ENCODE measurements around the gene GRAP2. TPM values are rescaled to one million over a fixed set of nuclear protein-coding genes. Genes with fewer than 3 reads are reported as not detected.
A peak's percentile ranks its signal among the peaks of the same experiment; 100 is the strongest.
"Not testable (repeated sequence)": the region's sequence is repeated elsewhere in the genome, so short reads cannot be mapped to it uniquely, and the experiment has no call there.

GRAP2 gene
- total RNA-seq, 4 donors from 2014 or later: 3.8 to 10.5 (median 4.3) TPM

DNA sequence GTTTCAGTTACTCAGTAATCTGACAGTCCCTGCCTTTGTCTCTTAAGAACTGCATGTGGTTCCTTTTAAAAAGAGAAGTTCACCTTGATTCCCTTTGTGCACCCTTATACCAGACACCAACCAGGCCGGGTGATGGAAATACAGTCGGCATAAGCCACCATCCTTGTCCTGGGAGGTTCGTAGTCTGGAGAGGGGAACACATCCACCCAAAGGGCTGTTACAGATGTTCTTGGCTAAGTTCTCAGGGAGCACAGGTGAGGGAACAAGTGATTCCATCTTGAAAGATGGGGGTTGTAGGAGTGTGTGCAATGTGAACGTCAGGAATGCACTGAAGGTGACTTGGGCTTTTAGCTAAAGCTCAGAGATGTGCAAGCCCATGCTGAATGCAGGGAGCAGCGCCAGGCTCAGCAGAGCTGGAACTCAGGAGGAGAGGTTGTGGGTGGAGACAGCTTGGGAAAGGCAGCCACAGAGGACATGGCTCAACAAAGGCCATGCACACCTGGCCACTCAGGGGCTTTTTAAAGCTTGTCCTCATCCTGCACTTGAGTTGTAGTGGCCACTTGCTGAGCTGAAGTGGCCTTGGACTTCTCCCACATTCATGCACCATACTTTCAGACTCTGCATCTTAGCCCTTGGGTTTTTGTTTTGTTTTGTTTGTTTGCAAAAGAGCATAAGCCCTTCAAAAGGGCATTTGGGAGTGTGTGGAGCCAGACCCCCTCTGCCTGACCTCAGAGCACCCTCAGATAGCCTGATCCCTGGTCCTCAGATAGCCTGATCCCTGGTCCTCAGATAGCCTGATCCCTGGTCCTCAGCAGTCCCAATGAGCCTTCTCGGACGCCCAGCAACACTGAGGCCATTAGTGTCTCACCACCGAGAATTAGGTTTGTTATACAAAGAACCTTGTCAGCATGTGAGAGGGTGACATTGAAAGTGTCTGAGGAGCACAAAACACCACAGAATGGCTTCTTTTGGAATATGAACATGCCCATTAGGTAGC lies 46.6 kb downstream of the GRAP2 start:
- DNase-seq (ENCODE audit: low spot score in 2 of 2): no peak

DNA sequence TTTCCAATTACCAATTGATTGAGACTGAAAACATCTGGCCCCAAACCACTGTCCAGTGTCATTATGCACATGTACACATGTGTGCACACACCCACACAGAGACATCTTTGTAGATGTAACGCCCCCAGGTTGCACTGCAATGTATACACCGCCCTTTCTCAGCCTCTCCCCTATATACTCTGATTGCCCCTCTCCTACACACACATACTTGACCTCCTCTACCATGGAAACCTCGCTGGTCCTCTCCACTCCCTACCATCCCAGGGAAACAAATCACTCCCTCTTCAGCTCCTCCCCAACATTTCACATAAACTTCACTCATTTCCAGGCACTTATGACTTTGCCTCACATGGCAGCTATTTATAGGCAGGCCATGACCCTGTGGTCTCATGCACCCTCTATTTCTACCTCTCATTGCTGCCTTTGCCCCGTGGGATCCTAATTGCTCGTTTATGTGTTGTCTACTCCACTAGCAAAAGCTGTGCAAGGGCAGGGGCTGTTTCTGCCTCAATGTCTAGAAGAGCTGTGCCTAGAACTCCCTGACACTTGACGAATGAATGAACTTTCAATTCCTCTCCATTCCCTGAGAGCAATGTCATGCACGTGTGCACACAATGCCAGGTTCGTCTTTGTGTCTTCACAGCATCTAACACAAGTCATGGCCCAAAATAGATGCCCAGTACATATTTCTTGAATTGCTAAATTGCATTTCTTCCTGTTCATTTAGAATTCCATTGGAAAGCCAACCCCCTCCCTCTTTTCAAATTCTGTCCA lies 49.3 kb downstream of the GRAP2 start:
- WGBS, 2 donors: 73 to 79% methylated on average over 8 of the region's 8 CpGs
- TF ChIP-seq, protein P1, sequence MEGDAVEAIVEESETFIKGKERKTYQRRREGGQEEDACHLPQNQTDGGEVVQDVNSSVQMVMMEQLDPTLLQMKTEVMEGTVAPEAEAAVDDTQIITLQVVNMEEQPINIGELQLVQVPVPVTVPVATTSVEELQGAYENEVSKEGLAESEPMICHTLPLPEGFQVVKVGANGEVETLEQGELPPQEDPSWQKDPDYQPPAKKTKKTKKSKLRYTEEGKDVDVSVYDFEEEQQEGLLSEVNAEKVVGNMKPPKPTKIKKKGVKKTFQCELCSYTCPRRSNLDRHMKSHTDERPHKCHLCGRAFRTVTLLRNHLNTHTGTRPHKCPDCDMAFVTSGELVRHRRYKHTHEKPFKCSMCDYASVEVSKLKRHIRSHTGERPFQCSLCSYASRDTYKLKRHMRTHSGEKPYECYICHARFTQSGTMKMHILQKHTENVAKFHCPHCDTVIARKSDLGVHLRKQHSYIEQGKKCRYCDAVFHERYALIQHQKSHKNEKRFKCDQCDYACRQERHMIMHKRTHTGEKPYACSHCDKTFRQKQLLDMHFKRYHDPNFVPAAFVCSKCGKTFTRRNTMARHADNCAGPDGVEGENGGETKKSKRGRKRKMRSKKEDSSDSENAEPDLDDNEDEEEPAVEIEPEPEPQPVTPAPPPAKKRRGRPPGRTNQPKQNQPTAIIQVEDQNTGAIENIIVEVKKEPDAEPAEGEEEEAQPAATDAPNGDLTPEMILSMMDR (IDR thresholded peaks at IDR 0.05): no peak
- TF ChIP-seq POLR2A (IDR thresholded peaks at IDR 0.05): no peak
- TF ChIP-seq EP300 (IDR thresholded peaks at IDR 0.05): no peak
- no peaks in the 10 kb centered on the region for H3K36me3 ChIP-seq

More for the DNA sequence above, 46.6 kb downstream of the GRAP2 start:
- Histone ChIP-seq H3K4me1 (peaks cover 0 to 26% (median 8%) of the 10 kb centered on the region in 4 donors), H3K27ac (peak overlapping the region; percentile 10 to 71 (median 42)), H3K36me3 (no peaks in the 10 kb centered on the region), H3K27me3 (no peaks in the 10 kb centered on the region), H3K9me3 (no peaks in the 10 kb centered on the region), H3K4me3 (no peak overlapping the region)
- 94 to 96% methylated on average over 8 of the region's 8 CpGs for WGBS, 2 donors
- TF ChIP-seq EP300 (IDR thresholded peaks at IDR 0.05) (no peak), POLR2A (IDR thresholded peaks at IDR 0.05) (no peak)
- TF ChIP-seq, protein P1 (IDR thresholded peaks at IDR 0.05): no peak

DNA sequence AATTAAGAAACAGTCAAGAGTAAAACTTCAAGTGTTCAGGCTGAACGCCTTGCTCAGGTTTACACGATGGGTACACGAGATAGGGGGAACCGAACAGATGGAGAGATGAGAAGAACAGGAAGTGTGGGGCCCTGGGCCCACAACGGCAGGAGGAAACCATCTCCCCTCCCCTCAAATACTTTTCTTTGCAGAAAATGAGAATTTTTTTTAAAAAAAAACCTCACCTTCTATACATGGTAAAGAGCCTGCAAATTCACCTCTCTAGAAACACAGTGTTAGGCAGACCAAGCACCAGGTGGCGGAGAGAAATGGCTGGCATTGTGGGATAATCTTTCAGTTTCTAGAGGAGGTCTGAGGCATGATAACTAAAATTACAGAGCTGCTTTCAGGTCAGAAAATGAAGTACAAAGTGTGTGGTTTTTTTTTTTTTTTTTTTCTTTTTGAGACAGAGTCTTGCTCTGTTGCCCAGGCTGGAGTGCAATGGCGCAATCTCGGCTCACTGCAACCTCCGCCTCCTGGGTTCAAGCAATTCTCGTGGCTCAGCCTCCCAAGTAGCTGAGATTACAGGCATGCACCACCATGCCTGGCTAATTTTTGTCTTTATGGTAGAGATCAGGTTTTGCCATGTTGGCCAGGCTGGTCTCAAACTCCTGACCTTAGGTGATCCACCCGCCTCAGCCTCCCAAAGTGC lies 50.9 kb downstream of the GRAP2 start:
- peak overlapping the region in 1 of 4 donors; percentile 54 for H3K27ac ChIP-seq
- WGBS, 2 donors: 83 to 89% methylated on average over 11 of the region's 11 CpGs
- H3K27me3 ChIP-seq; DNase-seq (ENCODE audit: low spot score in 2 of 2); H3K36me3 ChIP-seq; H3K4me3 ChIP-seq; H3K9me3 ChIP-seq: not testable (repeated sequence)
- H3K4me1 ChIP-seq: peaks cover 0 to 48% (median 12%) of the 10 kb centered on the region in 4 donors

More for the DNA sequence above, 49.3 kb downstream of the GRAP2 start:
- H3K27ac ChIP-seq: peak overlapping the region in 1 of 4 donors; percentile 20
- DNase-seq (ENCODE audit: low spot score in 2 of 2): no peak
- H3K27me3 ChIP-seq: no peaks in the 10 kb centered on the region
- H3K9me3 ChIP-seq: peaks cover 0 to 5% (median 0%) of the 10 kb centered on the region in 4 donors
- peaks cover 0 to 47% (median 14%) of the 10 kb centered on the region in 4 donors for H3K4me1 ChIP-seq
- H3K4me3 ChIP-seq: no peak overlapping the region

DNA sequence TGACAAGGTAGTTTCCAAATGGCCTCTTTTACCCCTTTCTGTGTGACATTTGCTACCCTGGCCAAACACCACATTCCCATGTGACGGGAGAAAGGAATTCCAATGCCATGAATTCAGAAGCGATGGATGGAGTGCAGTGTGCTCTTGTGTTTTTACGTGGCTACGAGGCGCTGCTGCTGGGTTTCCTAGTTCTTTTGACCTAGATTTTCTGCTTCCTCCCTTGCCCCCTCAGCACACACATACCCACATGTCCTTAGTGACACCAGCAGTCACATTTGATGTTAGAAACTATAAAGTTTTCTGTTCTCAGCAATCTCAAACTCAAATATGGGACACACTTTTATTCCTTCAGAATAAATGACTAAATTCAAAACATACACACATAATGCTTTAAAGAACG lies 51.5 kb downstream of the GRAP2 start:
- Histone ChIP-seq H3K27me3 (no peaks in the 10 kb centered on the region), H3K36me3 (no peaks in the 10 kb centered on the region), H3K27ac (peak overlapping the region in 1 of 4 donors; percentile 54), H3K9me3 (peaks cover 0 to 7% (median 0%) of the 10 kb centered on the region in 4 donors), H3K4me3 (no peak overlapping the region), H3K4me1 (peaks cover 0 to 46% (median 9%) of the 10 kb centered on the region in 4 donors)
- no peak for DNase-seq (ENCODE audit: low spot score in 2 of 2)
- 67 to 70% methylated on average over 6 of the region's 6 CpGs for WGBS, 2 donors
- TF ChIP-seq, protein P1 (IDR thresholded peaks at IDR 0.05): no peak
- no peak for TF ChIP-seq EP300 (IDR thresholded peaks at IDR 0.05)
- no peak for TF ChIP-seq POLR2A (IDR thresholded peaks at IDR 0.05)

DNA sequence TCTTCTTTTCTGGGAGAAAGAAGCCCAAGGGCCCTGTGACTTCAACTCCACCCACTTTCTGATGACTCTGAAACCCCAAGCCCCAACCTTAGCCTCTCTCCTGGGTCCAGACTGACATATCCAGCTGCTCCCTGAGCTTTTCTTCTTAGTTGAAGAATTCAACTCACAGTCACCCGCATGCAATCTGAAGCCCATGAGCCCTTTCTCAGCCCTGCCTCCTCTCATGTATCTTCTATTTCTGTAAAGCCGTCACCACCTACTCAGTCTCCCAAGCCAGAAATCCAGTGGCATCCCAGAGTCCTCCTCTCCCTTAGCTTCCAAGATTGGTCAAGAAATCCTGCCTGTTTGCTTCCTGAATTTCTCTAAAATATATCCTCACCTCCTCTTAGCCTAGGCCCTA lies 52.2 kb downstream of the GRAP2 start:
- 83 to 91% methylated on average over 2 of the region's 2 CpGs for WGBS, 2 donors
- H3K27ac ChIP-seq: peak overlapping the region in 2 of 4 donors; percentile 83 to 85
- no peak overlapping the region for H3K4me3 ChIP-seq
- H3K36me3 ChIP-seq: no peaks in the 10 kb centered on the region
- H3K9me3 ChIP-seq: peaks cover 0 to 7% (median 0%) of the 10 kb centered on the region in 4 donors
- DNase-seq (ENCODE audit: low spot score in 2 of 2): no peak
- peaks cover 0 to 42% (median 8%) of the 10 kb centered on the region in 4 donors for H3K4me1 ChIP-seq
- TF ChIP-seq EP300 (IDR thresholded peaks at IDR 0.05) (no peak), POLR2A (IDR thresholded peaks at IDR 0.05) (no peak)
- TF ChIP-seq, protein P1 (IDR thresholded peaks at IDR 0.05): no peak
- H3K27me3 ChIP-seq: no peaks in the 10 kb centered on the region
